Left ventricle myocardium inferior (tissue), 1 donor: Measurements from ENCODE around the gene HNRNPH2. TPM values are rescaled to one million over a fixed set of nuclear protein-coding genes. Genes with fewer than 3 reads are reported as not detected.

Experiments used
- DNase-seq: peaks from one replicate; pipeline ENCODE4 v3.0.0-alpha.2; 2020
- H3K27ac ChIP-seq: fragments of 200-600 bp; replicated peaks from 2 replicates; pipeline ENCODE4 v1.8.0; 2021
- H3K27me3 ChIP-seq: fragments of 200-600 bp; 2 replicates; pipeline ENCODE4 v1.8.0; 2021; ENCODE audit warnings: low read depth
- H3K36me3 ChIP-seq: fragments of 200-600 bp; 2 replicates; pipeline ENCODE4 v1.8.0; 2021
- H3K4me1 ChIP-seq: fragments of 200-600 bp; 2 replicates; pipeline ENCODE4 v1.8.0; 2021
- H3K4me3 ChIP-seq: fragments of 200-600 bp; 2 replicates; pipeline ENCODE4 v1.8.0; 2021; ENCODE audit warnings: mild to moderate bottlenecking, moderate library complexity
- H3K9me3 ChIP-seq: fragments of 200-600 bp; replicated peaks from 2 replicates; pipeline ENCODE4 v1.8.0; 2021
- CTCF ChIP-seq: fragments of 200-600 bp; IDR thresholded peaks from 2 replicates; pipeline ENCODE4 v1.8.0; 2021; ENCODE audit warnings: antibody characterized with exemption, mild to moderate bottlenecking, borderline replicate concordance
- intact Hi-C: fragments of 100-400 bp; cut with micrococcal nuclease; formaldehyde crosslinking; loops from one replicate; pipeline ENCODE4 v1.11.0; 2022
- total RNA-seq: library from RNA; stranded (reverse); fragmentation: NEBNext Ultra II Directional; extraction: Animal tissue kit (Norgen Biotek cat#: 25700); gene quantifications from one replicate; pipeline ENCODE4 v1.2.1, GENCODE V29; 2021
- donor health status: DM: no; HTN: yes; CAD: no; lungs with severe emphysema.

The HNRNPH2 gene
- total RNA-seq, 1 donor from 2014 or later, result 51.4 TPM

DNA sequence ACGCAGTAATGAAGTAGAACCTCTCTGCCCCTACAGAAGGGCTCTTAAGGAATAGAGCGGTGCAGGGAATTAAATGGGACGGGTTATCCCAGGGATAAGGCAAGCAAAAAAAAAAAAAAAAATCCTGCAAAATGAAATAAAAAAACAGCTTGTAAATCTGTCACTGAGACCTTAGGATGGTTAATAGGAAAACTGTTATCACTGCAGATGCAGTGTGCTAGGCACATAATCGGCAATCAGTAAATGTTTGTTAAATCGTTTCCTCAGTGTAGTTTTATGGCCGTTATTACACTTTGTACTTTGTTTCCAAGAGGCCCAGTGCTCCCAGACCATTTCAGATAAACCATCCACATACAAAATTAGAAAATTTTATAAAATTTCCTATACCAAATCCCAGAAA is 1.0 kb downstream of the HNRNPH2 start:
- Histone ChIP-seq H3K9me3 (no peaks in the 10 kb centered on the region), H3K4me1 (peaks cover 48% of the 10 kb centered on the region), H3K36me3 (peaks cover 8% of the 10 kb centered on the region), H3K27me3 (no peaks in the 10 kb centered on the region), H3K4me3 (peak overlapping the region; percentile 78), H3K27ac (peak overlapping the region; percentile 95)
- intact Hi-C loops, result no loop called here
- DNase-seq, result no peak
- no peak for TF ChIP-seq CTCF

- DNase-seq, result no peak
These were observed 2.4 kb downstream of the HNRNPH2 start for GRCh38 chrX:101410461-101410860.

GRCh38 chrX:101411984-101412383 is 4.0 kb downstream of the HNRNPH2 start:
- no peak for TF ChIP-seq CTCF
- Histone ChIP-seq H3K27me3 (no peaks in the 10 kb centered on the region), H3K4me3 (no peak overlapping the region), H3K9me3 (no peaks in the 10 kb centered on the region), H3K27ac (no peak overlapping the region), H3K4me1 (peaks cover 53% of the 10 kb centered on the region), H3K36me3 (peaks cover 8% of the 10 kb centered on the region)
- intact Hi-C loops, result no loop called here
- DNase-seq, result no peak

More at GRCh38 chrX:101410461-101410860, 2.4 kb downstream of the HNRNPH2 start:
- H3K36me3 ChIP-seq, result peaks cover 8% of the 10 kb centered on the region
- H3K4me3 ChIP-seq, result peak overlapping the region; percentile 78
- intact Hi-C loops, result no loop called here
- no peaks in the 10 kb centered on the region for H3K9me3 ChIP-seq
- peaks cover 54% of the 10 kb centered on the region for H3K4me1 ChIP-seq
- TF ChIP-seq CTCF, result no peak
- no peaks in the 10 kb centered on the region for H3K27me3 ChIP-seq
- no peak overlapping the region for H3K27ac ChIP-seq

GRCh38 chrX:101415180-101416145 is 7.4 kb downstream of the HNRNPH2 start:
- Histone ChIP-seq H3K36me3 (peaks cover 8% of the 10 kb centered on the region), H3K9me3 (no peaks in the 10 kb centered on the region), H3K27me3 (no peaks in the 10 kb centered on the region), H3K4me3 (no peak overlapping the region), H3K27ac (peak overlapping the region; percentile 60), H3K4me1 (peaks cover 41% of the 10 kb centered on the region)
- peak; percentile 74 for TF ChIP-seq CTCF
- intact Hi-C loops, result no loop called here
- no peak for DNase-seq

- no peak overlapping the region for H3K27ac ChIP-seq
- intact Hi-C loops, result no loop called here
These were observed 8.7 kb downstream of the HNRNPH2 start for GRCh38 chrX:101416691-101417090.

More at GRCh38 chrX:101416691-101417090, 8.7 kb downstream of the HNRNPH2 start:
- peaks cover 8% of the 10 kb centered on the region for H3K36me3 ChIP-seq
- no peaks in the 10 kb centered on the region for H3K27me3 ChIP-seq
- no peak for TF ChIP-seq CTCF
- no peak overlapping the region for H3K4me3 ChIP-seq
- H3K4me1 ChIP-seq, result peaks cover 34% of the 10 kb centered on the region
- no peaks in the 10 kb centered on the region for H3K9me3 ChIP-seq
- DNase-seq, result no peak
